Effector memory CD4-positive, alpha-beta T cell (primary cell): Measurements from ENCODE around the gene CRABP1.

Source experiments
- DNase-seq, 3 donors: peaks; one replicate each; pipeline ENCODE4 v3.0.0-alpha.2; 2020
- H3K27ac ChIP-seq: 2 replicates; pipeline ENCODE4 v1.7.0; 2013; ENCODE audit warnings: mild to moderate bottlenecking, low read length, moderate library complexity; ENCODE audit not compliant: insufficient read depth, poor library complexity, severe bottlenecking
- H3K27me3 ChIP-seq: replicated peaks from 2 replicates; pipeline ENCODE4 v1.7.0; 2013; ENCODE audit warnings: mild to moderate bottlenecking, low read length; ENCODE audit not compliant: insufficient read depth, control insufficient read depth, poor library complexity, severe bottlenecking
- H3K36me3 ChIP-seq: 2 replicates; pipeline ENCODE4 v1.7.0; 2013; ENCODE audit warnings: mild to moderate bottlenecking, low read length, moderate library complexity; ENCODE audit not compliant: control insufficient read depth, insufficient read depth
- H3K4me1 ChIP-seq: 2 replicates; pipeline ENCODE4 v1.7.0; 2013; ENCODE audit warnings: low read length, mild to moderate bottlenecking; ENCODE audit not compliant: control insufficient read depth, insufficient read depth, poor library complexity, severe bottlenecking
- H3K4me3 ChIP-seq: 2 replicates; pipeline ENCODE4 v1.7.0; 2013; ENCODE audit warnings: low read length, low read depth, mild to moderate bottlenecking; ENCODE audit not compliant: insufficient read depth, poor library complexity, severe bottlenecking
- H3K9me3 ChIP-seq: 2 replicates; pipeline ENCODE4 v1.7.0; 2013; ENCODE audit warnings: mild to moderate bottlenecking, low read length, moderate library complexity; ENCODE audit not compliant: control insufficient read depth
- total RNA-seq, 3 donors: gene quantifications; one replicate each; lab custom pipeline; 2026; lab: John Stamatoyannopoulos, UW

CRABP1 gene
- total RNA-seq: 0 reads per million in 3 donors

- Histone ChIP-seq H3K4me3 (no peak within 1 kb of the TSS), H3K27ac (no peak within 1 kb of the TSS), H3K27me3 (peaks cover 22% of the 10 kb centered on the region), H3K36me3 (no peaks in the 10 kb centered on the region), H3K4me1 (no peaks in the 10 kb centered on the region), H3K9me3 (no peaks in the 10 kb centered on the region)
- DNase-seq: no peak
Measured at GRCh38 chr15:78340231-78341056, at the start of gene CRABP1. CRABP1 (plus strand) TSS chr15:78340353; CDS start chr15:78340429, 76 bp downstream.

- no peak overlapping the region for H3K4me3 ChIP-seq
- H3K36me3 ChIP-seq: peaks cover 46% of the 10 kb centered on the region
- H3K27ac ChIP-seq: no peak overlapping the region
- H3K4me1 ChIP-seq: no peaks in the 10 kb centered on the region
- H3K9me3 ChIP-seq: no peaks in the 10 kb centered on the region
- DNase-seq: no peak
- no peaks in the 10 kb centered on the region for H3K27me3 ChIP-seq
Measured at GRCh38 chr15:78291052-78291451, 49.1 kb upstream of the CRABP1 start.

- no peaks in the 10 kb centered on the region for H3K27me3 ChIP-seq
- no peak overlapping the region for H3K4me3 ChIP-seq
- H3K9me3 ChIP-seq: no peaks in the 10 kb centered on the region
- no peak overlapping the region for H3K27ac ChIP-seq
- H3K4me1 ChIP-seq: no peaks in the 10 kb centered on the region
- no peak for DNase-seq
- peaks cover 43% of the 10 kb centered on the region for H3K36me3 ChIP-seq
Measured at GRCh38 chr15:78291698-78292097, 48.5 kb upstream of the CRABP1 start.

GRCh38 chr15:78292219-78292618 lies 47.9 kb upstream of the CRABP1 start:
- no peak overlapping the region for H3K27ac ChIP-seq
- no peaks in the 10 kb centered on the region for H3K27me3 ChIP-seq
- no peak for DNase-seq
- H3K4me3 ChIP-seq: no peak overlapping the region
- no peaks in the 10 kb centered on the region for H3K4me1 ChIP-seq
- no peaks in the 10 kb centered on the region for H3K9me3 ChIP-seq
- H3K36me3 ChIP-seq: peaks cover 38% of the 10 kb centered on the region

- Histone ChIP-seq H3K36me3 (peaks cover 2% of the 10 kb centered on the region), H3K27ac (peak within 1 kb of the TSS; percentile 72), H3K27me3 (no peaks in the 10 kb centered on the region), H3K4me1 (peaks cover 6% of the 10 kb centered on the region), H3K9me3 (no peaks in the 10 kb centered on the region), H3K4me3 (peak within 1 kb of the TSS; percentile 85)
- DNase-seq: peak; percentile 81 to 85 (median 83)
Measured at GRCh38 chr15:78299101-78299930, 40.8 kb upstream of the CRABP1 start, which contains the start of gene SKIC8. SKIC8 (minus strand) TSS chr15:78299609; CDS start chr15:78295686, 3,923 bp downstream.

- peaks cover 6% of the 10 kb centered on the region for H3K4me1 ChIP-seq
- no peaks in the 10 kb centered on the region for H3K36me3 ChIP-seq
- no peaks in the 10 kb centered on the region for H3K27me3 ChIP-seq
- no peaks in the 10 kb centered on the region for H3K9me3 ChIP-seq
- no peak for DNase-seq
- H3K27ac ChIP-seq: no peak overlapping the region
- no peak overlapping the region for H3K4me3 ChIP-seq
Measured at GRCh38 chr15:78301326-78301725, 38.8 kb upstream of the CRABP1 start.

- no peak overlapping the region for H3K4me3 ChIP-seq
- H3K4me1 ChIP-seq: peaks cover 6% of the 10 kb centered on the region
- H3K36me3 ChIP-seq: no peaks in the 10 kb centered on the region
- H3K27ac ChIP-seq: no peak overlapping the region
- H3K9me3 ChIP-seq: no peaks in the 10 kb centered on the region
- no peak for DNase-seq
- no peaks in the 10 kb centered on the region for H3K27me3 ChIP-seq
Measured at GRCh38 chr15:78301828-78302227, 38.3 kb upstream of the CRABP1 start.

GRCh38 chr15:78302579-78303312 lies 37.4 kb upstream of the CRABP1 start:
- Histone ChIP-seq H3K4me1 (peaks cover 6% of the 10 kb centered on the region), H3K27me3 (no peaks in the 10 kb centered on the region), H3K27ac (no peak overlapping the region), H3K36me3 (no peaks in the 10 kb centered on the region), H3K4me3 (no peak overlapping the region), H3K9me3 (no peaks in the 10 kb centered on the region)
- no peak for DNase-seq

- no peak overlapping the region for H3K4me3 ChIP-seq
- no peaks in the 10 kb centered on the region for H3K36me3 ChIP-seq
- H3K27me3 ChIP-seq: no peaks in the 10 kb centered on the region
- no peak overlapping the region for H3K27ac ChIP-seq
- no peak for DNase-seq
- no peaks in the 10 kb centered on the region for H3K9me3 ChIP-seq
- no peaks in the 10 kb centered on the region for H3K4me1 ChIP-seq
Measured at GRCh38 chr15:78304216-78305066, 35.7 kb upstream of the CRABP1 start.
